Keratinocyte (primary cell): ENCODE data around the gene CCDC24. TPM values are rescaled to one million over a fixed set of nuclear protein-coding genes. Genes with fewer than 3 reads are reported as not detected.

Experiments used
- DNase-seq: peaks from one replicate; pipeline ENCODE4 v3.0.0-alpha.2; 2011; ENCODE audit warnings: low read depth, missing footprints, low spot score
- FAIRE-seq: peaks from 2 replicates; lab custom pipeline; 2011; peaks lifted over from hg19 to GRCh38; lab: Jason Lieb, UNC
- H2AFZ ChIP-seq: 2 replicates; pipeline ENCODE4 v1.6.0; 2012; ENCODE audit warnings: low read length, control low read depth, inconsistent platforms; ENCODE audit not compliant: control insufficient read depth
- H3K27ac ChIP-seq: 2 replicates; pipeline ENCODE4 v1.5.1; 2011; ENCODE audit warnings: low read length; ENCODE audit not compliant: control insufficient read depth, insufficient read depth
- H3K27me3 ChIP-seq: 3 replicates; pipeline ENCODE4 v1.6.0; 2011; ENCODE audit warnings: low read length; ENCODE audit not compliant: control insufficient read depth, insufficient read depth; ENCODE audit errors: extremely low read depth
- H3K36me3 ChIP-seq, 2 experiments: 2 replicates in 1 of 2; 3 replicates in 1 of 2; pipeline ENCODE4 v1.5.1; 2011; ENCODE audit warnings: low read length in 2 of 2, mild to moderate bottlenecking in 1 of 2; ENCODE audit not compliant: control insufficient read depth in 2 of 2, insufficient read depth in 2 of 2; ENCODE audit errors: extremely low read depth in 1 of 2
- H3K4me1 ChIP-seq: 3 replicates; pipeline ENCODE4 v1.5.1; 2011; ENCODE audit warnings: low read length; ENCODE audit not compliant: control insufficient read depth, insufficient read depth; ENCODE audit errors: extremely low read depth
- H3K4me2 ChIP-seq: 3 replicates; pipeline ENCODE4 v1.6.0; 2011; ENCODE audit warnings: low read depth, low read length; ENCODE audit not compliant: control insufficient read depth, insufficient read depth; ENCODE audit errors: extremely low read depth
- H3K4me3 ChIP-seq, 3 experiments: fragments of 200-600 bp in 1 of 3; sonication (generic) in 1 of 3; 2 replicates in 2 of 3; 3 replicates in 1 of 3; pipeline ENCODE4 v1.5.1; 2011 to 2016; ENCODE audit warnings: low read length in 3 of 3, mild to moderate bottlenecking in 3 of 3, control low read depth in 2 of 3, inconsistent platforms in 1 of 3, low read depth in 1 of 3, mixed read lengths in 1 of 3, mixed run types in 1 of 3, moderate library complexity in 1 of 3; ENCODE audit not compliant: control insufficient read depth in 2 of 3, insufficient read depth in 2 of 3; ENCODE audit errors: extremely low read depth in 1 of 3
- H3K79me2 ChIP-seq: 2 replicates; pipeline ENCODE4 v1.6.0; 2012; ENCODE audit warnings: low read length; ENCODE audit not compliant: control insufficient read depth, insufficient read depth
- H3K9ac ChIP-seq: 3 replicates; pipeline ENCODE4 v1.6.0; 2011; ENCODE audit warnings: low read length; ENCODE audit not compliant: control insufficient read depth, insufficient read depth; ENCODE audit errors: extremely low read depth
- H3K9me1 ChIP-seq: 3 replicates; pipeline ENCODE4 v1.6.0; 2011; ENCODE audit warnings: low read length; ENCODE audit not compliant: control insufficient read depth, insufficient read depth; ENCODE audit errors: extremely low read depth
- H3K9me3 ChIP-seq: 2 replicates; pipeline ENCODE4 v1.5.1; 2012; ENCODE audit warnings: low read depth, low read length; ENCODE audit not compliant: control insufficient read depth
- H4K20me1 ChIP-seq: 3 replicates; pipeline ENCODE4 v1.6.0; 2011; ENCODE audit warnings: low read length; ENCODE audit not compliant: control insufficient read depth, insufficient read depth; ENCODE audit errors: extremely low read depth
- CTCF ChIP-seq, 3 experiments: IDR thresholded peaks in 1 of 3; conservative IDR thresholded peaks in 1 of 3; optimal IDR thresholded peaks in 1 of 3; 2 replicates in 2 of 3; 3 replicates in 1 of 3; pipeline versions ENCODE3 to v1.5.1; 2011; ENCODE audit warnings: low read length in 3 of 3, mild to moderate bottlenecking in 3 of 3, moderate library complexity in 2 of 3, control low read depth in 1 of 3, inconsistent platforms in 1 of 3; ENCODE audit not compliant: insufficient read depth in 2 of 3; ENCODE audit errors: extremely low read depth in 1 of 3
- EZH2 ChIP-seq: IDR thresholded peaks from one replicate; pipeline ENCODE4 v1.6.1; 2012; ENCODE audit warnings: inconsistent platforms, mild to moderate bottlenecking, low read length, moderate library complexity
- dilution Hi-C: fragments of 300-500 bp; cut with MboI; formaldehyde crosslinking; loops from one replicate; pipeline ENCODE4 v1.7.0; 2020; ENCODE audit warnings: low sequenced_read_pairs; ENCODE audit not compliant: extremely low pct_ligation_motif_present
- polyA plus RNA-seq, 5 experiments: library from polyadenylated mRNA; depleted of rRNA in 3 of 5; stranded (reverse) in 3 of 5; stranded (forward) in 1 of 5; unstranded in 1 of 5; fragments of >200 nt; gene quantifications; 1 replicate in 1 of 5; 2 replicates in 3 of 5; 3 replicates in 1 of 5; pipeline versions ENCODE4 v1.2.1 to v1.2.3, GENCODE V29; 2011 to 2012; ENCODE audit warnings: missing spikeins in 2 of 5, low read depth in 1 of 5, low replicate concordance in 1 of 5

Gene CCDC24
- polyA plus RNA-seq, 1 donor (not counting 4 experiments of a cell fraction or from before 2014, with no cell fraction given) = 5.2 TPM

GRCh38 chr1:44021156-44021555, 29.8 kb downstream of the CCDC24 start:
- FAIRE-seq (no peak), DNase-seq (no peak)
- H3K9ac ChIP-seq = no peak overlapping the region
- TF ChIP-seq CTCF (optimal IDR thresholded peaks at IDR 0.05 in 1 of 3, IDR thresholded peaks at IDR 0.05 in 1 of 3, conservative IDR thresholded peaks at IDR 0.05 in 1 of 3; ENCODE audit: extremely low read depth in 1 of 3, insufficient read depth in 2 of 3, low read length in 3 of 3) (no peak), EZH2 (no peak)
- H3K27me3 ChIP-seq = no peaks in the 10 kb centered on the region
- H3K4me1 ChIP-seq = peaks cover 4% of the 10 kb centered on the region
- no peak overlapping the region for H3K4me3 ChIP-seq
- dilution Hi-C loops = no loop called here
- H3K4me2 ChIP-seq = no peak overlapping the region
- H3K9me3 ChIP-seq = no peaks in the 10 kb centered on the region
- no peaks in the 10 kb centered on the region for H3K79me2 ChIP-seq
- H4K20me1 ChIP-seq = no peaks in the 10 kb centered on the region
- H3K9me1 ChIP-seq = no peaks in the 10 kb centered on the region
- no peak overlapping the region for H3K27ac ChIP-seq
- H2AFZ ChIP-seq = no peak overlapping the region
- H3K36me3 ChIP-seq = peaks cover 4 to 19% of the 10 kb centered on the region in 2 experiments

GRCh38 chr1:44021581-44022321, 30.4 kb downstream of the CCDC24 start:
- H3K4me1 ChIP-seq = peaks cover 4% of the 10 kb centered on the region
- H3K9me1 ChIP-seq = no peaks in the 10 kb centered on the region
- H3K4me2 ChIP-seq = no peak overlapping the region
- H3K36me3 ChIP-seq = peaks cover 4 to 21% of the 10 kb centered on the region in 2 experiments
- H2AFZ ChIP-seq = no peak overlapping the region
- no peak for TF ChIP-seq EZH2
- no peak for TF ChIP-seq CTCF (optimal IDR thresholded peaks at IDR 0.05 in 1 of 3, IDR thresholded peaks at IDR 0.05 in 1 of 3, conservative IDR thresholded peaks at IDR 0.05 in 1 of 3; ENCODE audit: extremely low read depth in 1 of 3, insufficient read depth in 2 of 3, low read length in 3 of 3)
- no peak overlapping the region for H3K27ac ChIP-seq
- H3K79me2 ChIP-seq = no peaks in the 10 kb centered on the region
- no peaks in the 10 kb centered on the region for H3K27me3 ChIP-seq
- H3K9me3 ChIP-seq = no peaks in the 10 kb centered on the region
- dilution Hi-C loops = no loop called here
- H3K9ac ChIP-seq = no peak overlapping the region
- no peaks in the 10 kb centered on the region for H4K20me1 ChIP-seq
- FAIRE-seq = no peak
- no peak overlapping the region for H3K4me3 ChIP-seq
- no peak for DNase-seq
